Astrocyte (in vitro differentiated cells and primary cell): ENCODE data around the gene CHCHD6.

Experiments used
- EZH2 ChIP-seq: IDR thresholded peaks from 2 replicates; pipeline ENCODE4 v1.6.1; 2012; ENCODE audit warnings: mild to moderate bottlenecking, low read length, inconsistent platforms; ENCODE audit not compliant: insufficient read depth
- TF ChIP-seq, protein P1 (sequence below): IDR thresholded peaks from 2 replicates; pipeline ENCODE4 v1.5.1; 2011; ENCODE audit warnings: low read depth, mild to moderate bottlenecking, inconsistent platforms, low read length, moderate library complexity; ENCODE audit not compliant: insufficient read depth

DNA sequence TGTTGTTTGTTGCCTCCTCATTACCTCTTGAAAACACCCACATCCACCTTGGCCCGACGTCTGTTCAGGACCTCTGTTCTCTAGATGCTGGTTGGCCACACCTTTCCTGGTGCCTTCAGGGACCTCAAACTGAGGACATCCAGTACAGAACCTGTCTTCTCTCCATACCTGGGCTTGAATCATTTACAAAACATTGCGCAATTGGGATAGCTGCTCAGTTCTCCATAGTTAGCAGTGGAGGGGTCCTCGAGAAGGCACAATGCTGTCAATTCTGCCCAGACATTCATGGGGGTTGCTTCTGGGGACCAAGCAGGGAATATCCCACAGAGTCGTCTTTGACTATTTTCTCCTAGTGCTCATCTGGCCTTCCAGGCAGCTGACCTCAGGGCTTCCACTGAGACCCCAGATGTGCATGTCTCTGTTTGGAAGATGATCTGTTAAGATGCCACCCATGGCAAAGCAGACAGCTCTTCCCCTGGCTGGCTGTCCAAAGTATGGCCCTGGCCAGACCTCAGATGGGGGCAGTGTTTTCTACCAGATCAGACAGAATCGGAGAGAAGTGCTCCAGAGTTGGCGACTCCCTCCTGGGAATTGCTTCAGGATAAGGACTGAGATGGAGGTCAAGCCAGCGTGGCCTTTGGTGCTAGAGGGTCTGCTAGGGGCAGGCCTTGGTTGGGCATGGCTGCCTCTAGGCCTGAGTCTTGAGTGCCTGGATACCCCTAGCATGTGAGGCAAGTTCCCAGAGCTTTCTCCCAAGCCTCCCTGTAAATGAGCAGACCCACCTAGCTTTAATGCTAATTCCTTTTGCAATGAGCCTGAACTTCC is 46.1 kb downstream of the CHCHD6 start:
- TF ChIP-seq, protein P1, sequence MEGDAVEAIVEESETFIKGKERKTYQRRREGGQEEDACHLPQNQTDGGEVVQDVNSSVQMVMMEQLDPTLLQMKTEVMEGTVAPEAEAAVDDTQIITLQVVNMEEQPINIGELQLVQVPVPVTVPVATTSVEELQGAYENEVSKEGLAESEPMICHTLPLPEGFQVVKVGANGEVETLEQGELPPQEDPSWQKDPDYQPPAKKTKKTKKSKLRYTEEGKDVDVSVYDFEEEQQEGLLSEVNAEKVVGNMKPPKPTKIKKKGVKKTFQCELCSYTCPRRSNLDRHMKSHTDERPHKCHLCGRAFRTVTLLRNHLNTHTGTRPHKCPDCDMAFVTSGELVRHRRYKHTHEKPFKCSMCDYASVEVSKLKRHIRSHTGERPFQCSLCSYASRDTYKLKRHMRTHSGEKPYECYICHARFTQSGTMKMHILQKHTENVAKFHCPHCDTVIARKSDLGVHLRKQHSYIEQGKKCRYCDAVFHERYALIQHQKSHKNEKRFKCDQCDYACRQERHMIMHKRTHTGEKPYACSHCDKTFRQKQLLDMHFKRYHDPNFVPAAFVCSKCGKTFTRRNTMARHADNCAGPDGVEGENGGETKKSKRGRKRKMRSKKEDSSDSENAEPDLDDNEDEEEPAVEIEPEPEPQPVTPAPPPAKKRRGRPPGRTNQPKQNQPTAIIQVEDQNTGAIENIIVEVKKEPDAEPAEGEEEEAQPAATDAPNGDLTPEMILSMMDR, result no peak
- TF ChIP-seq EZH2, result no peak
